CD4-positive, CD25-positive, alpha-beta regulatory T cell (primary cell): ENCODE measurements around the gene TMEM161A. TPM values are rescaled to one million over a fixed set of nuclear protein-coding genes. Genes with fewer than 3 reads are reported as not detected.
"Not testable (repeated sequence)": the region's sequence is repeated elsewhere in the genome, so short reads cannot be mapped to it uniquely, and the experiment has no call there.

Experiments used
- ATAC-seq, 2 donors: fragments of 150-1000 bp; cut with Tn5 transposase; one replicate each; pipeline ENCODE4 v1.10.0; 2021; ENCODE audit warnings: low read depth in 2 of 2, moderate number of reproducible peaks in 2 of 2, moderate library complexity in 1 of 2
- DNase-seq, 3 donors: peaks; one replicate each; pipeline versions ENCODE4 v3.0.0 to v3.0.0-alpha.2; 2012 to 2022; ENCODE audit warnings: mixed read lengths in 1 of 3
- H3K27ac ChIP-seq: one replicate; pipeline ENCODE4 v1.7.0; 2013; ENCODE audit warnings: mild to moderate bottlenecking, low read length; ENCODE audit not compliant: insufficient read depth, poor library complexity, severe bottlenecking
- H3K27me3 ChIP-seq: one replicate; pipeline ENCODE4 v1.7.0; 2013; ENCODE audit warnings: low read length; ENCODE audit not compliant: control insufficient read depth, insufficient read depth
- H3K36me3 ChIP-seq: one replicate; pipeline ENCODE4 v1.7.0; 2013; ENCODE audit warnings: mild to moderate bottlenecking, low read length, moderate library complexity; ENCODE audit not compliant: control insufficient read depth, insufficient read depth
- H3K4me1 ChIP-seq: 2 replicates; pipeline ENCODE4 v1.7.0; 2013; ENCODE audit warnings: mild to moderate bottlenecking, low read length; ENCODE audit not compliant: insufficient read depth, control insufficient read depth, poor library complexity, severe bottlenecking
- H3K4me3 ChIP-seq: one replicate; pipeline ENCODE4 v1.7.0; 2013; ENCODE audit warnings: low read depth, mild to moderate bottlenecking, low read length, moderate library complexity
- H3K9me3 ChIP-seq, 2 experiments: 1 replicate in 1 of 2; 2 replicates in 1 of 2; pipeline ENCODE4 v1.7.0; 2013; ENCODE audit warnings: low read length in 2 of 2, mild to moderate bottlenecking in 1 of 2, moderate library complexity in 1 of 2; ENCODE audit not compliant: control insufficient read depth in 2 of 2
- H3K27ac Mint-ChIP-seq, 3 donors: one replicate each; pipeline ENCODE4 v1.8.0; 2020 to 2022; ENCODE audit warnings: mild to moderate bottlenecking in 3 of 3, mixed read lengths in 3 of 3, moderate library complexity in 2 of 3
- H3K27me3 Mint-ChIP-seq: one replicate; pipeline ENCODE4 v1.8.0; 2022; ENCODE audit warnings: mild to moderate bottlenecking, mixed read lengths
- H3K36me3 Mint-ChIP-seq: one replicate; pipeline ENCODE4 v1.8.0; 2020; ENCODE audit warnings: mixed read lengths
- H3K4me1 Mint-ChIP-seq, 4 donors: one replicate each; pipeline ENCODE4 v1.8.0; 2020 to 2022; ENCODE audit warnings: mixed read lengths in 4 of 4, mild to moderate bottlenecking in 1 of 4
- H3K4me3 Mint-ChIP-seq, 4 donors: one replicate each; pipeline ENCODE4 v1.8.0; 2020 to 2022; ENCODE audit warnings: mild to moderate bottlenecking in 4 of 4, mixed read lengths in 4 of 4, moderate library complexity in 3 of 4
- H3K9me3 Mint-ChIP-seq, 7 donors: one replicate each; pipeline ENCODE4 v1.8.0; 2020 to 2022; ENCODE audit warnings: mixed read lengths in 7 of 7, mild to moderate bottlenecking in 3 of 7, moderate library complexity in 2 of 7
- polyA plus RNA-seq, 4 donors: library from polyadenylated mRNA; unstranded; fragments of 300-500 nt; fragmentation: Illumina TruSeq; gene quantifications; one replicate each; pipeline ENCODE4 v1.2.3, GENCODE V29; 2021
- total RNA-seq: library from RNA; stranded (reverse); gene quantifications from one replicate; pipeline ENCODE4 v1.2.3, GENCODE V29; 2022

Gene TMEM161A
- total and polyA plus RNA-seq, 5 donors from 2014 or later: 15.6 to 26.0 (median 24.1) TPM

DNA sequence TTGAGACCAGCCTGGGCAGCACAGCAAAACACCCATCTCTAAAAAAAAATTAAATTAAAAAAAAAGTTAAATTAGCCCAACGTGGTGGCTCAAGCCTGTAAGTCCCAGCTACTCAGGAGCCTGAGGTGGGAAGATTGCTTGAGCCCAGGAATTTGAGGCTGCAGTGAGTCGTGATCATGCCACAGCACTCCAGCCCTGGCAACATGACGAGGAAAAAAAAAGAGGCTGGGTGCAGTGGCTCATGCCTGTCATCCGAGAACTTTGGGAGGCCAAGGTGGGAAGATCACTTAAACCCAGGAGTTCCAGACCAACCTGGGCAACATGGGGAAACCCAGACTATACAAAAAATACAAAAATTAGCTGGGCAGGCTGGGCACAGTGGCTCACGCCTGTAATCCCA lies 2.2 kb upstream of the TMEM161A start:
- Mint-ChIP-seq H3K4me1 (peaks cover 6 to 32% (median 19%) of the 10 kb centered on the region in 4 donors), H3K27ac (no peak overlapping the region)

DNA sequence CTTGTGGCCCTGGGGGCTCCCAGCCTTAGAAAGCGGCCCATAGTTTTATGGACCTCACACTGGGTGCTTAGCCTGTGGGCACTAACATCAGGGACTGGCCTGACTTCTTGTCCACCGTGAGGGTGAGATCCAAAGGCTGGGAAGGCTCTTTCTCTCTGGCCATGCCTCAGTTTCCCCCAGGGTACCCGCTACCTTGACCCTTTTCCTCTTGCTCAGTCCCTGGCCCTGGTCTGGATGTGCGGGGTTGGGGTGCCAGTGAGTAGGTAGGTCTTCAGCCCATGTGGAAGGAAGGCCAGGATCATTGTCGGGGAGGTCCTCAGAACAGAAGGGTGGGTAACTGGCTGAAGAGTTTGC lies 1.6 kb upstream of the TMEM161A start:
- no peaks in the 10 kb centered on the region for H3K36me3 ChIP-seq
- peak overlapping the region in 2 of 4 donors; percentile 61 to 90 for H3K4me3 Mint-ChIP-seq

More for the DNA sequence above, 2.2 kb upstream of the TMEM161A start:
- Histone ChIP-seq H3K4me1 (peaks cover 15% of the 10 kb centered on the region), H3K36me3 (no peaks in the 10 kb centered on the region), H3K4me3 (no peak overlapping the region), H3K9me3 (no peaks in the 10 kb centered on the region), H3K27ac (no peak overlapping the region), H3K27me3 (no peaks in the 10 kb centered on the region)
- Mint-ChIP-seq H3K9me3 (no peaks in the 10 kb centered on the region), H3K4me3 (no peak overlapping the region), H3K36me3 (no peaks in the 10 kb centered on the region), H3K27me3 (no peaks in the 10 kb centered on the region)
- ATAC-seq (no peak), DNase-seq (no peak)

DNA sequence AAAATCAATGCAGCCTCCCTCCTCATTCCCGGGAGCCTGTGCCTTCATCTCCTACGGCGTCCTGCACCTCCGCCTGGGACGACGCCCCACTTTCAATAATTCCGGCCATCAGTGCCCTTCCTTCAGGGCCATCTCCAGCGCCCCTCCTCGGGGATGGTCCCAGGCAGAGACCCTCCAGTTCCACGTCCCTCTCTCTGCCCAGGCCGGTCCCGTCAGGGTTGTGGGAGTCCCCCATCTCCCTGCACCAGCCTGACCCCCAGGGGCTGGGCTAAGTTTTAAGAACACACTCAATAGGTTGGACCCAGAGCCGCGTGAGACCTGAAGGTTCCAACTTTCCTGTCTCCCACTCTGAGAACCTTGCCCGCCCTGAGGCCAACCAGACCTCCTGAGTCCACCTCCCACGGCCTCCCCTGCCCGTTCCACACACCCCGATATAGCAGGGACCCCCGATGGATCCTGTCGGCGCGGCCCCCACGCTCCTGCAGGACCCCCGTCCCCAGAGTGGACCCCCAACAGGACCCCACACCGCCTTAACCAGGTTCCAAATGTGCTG lies 646 bp downstream of the TMEM161A start:
- H3K27ac Mint-ChIP-seq: peak overlapping the region in 2 of 3 donors; percentile 93 to 99
- no peaks in the 10 kb centered on the region for H3K9me3 ChIP-seq
- peak overlapping the region; percentile 57 for H3K27ac ChIP-seq
- H3K27me3 Mint-ChIP-seq: no peaks in the 10 kb centered on the region
- no peaks in the 10 kb centered on the region for H3K36me3 Mint-ChIP-seq
- H3K4me1 Mint-ChIP-seq: peaks cover 6 to 41% (median 20%) of the 10 kb centered on the region in 4 donors
- H3K4me3 ChIP-seq: peak overlapping the region; percentile 76
- no peaks in the 10 kb centered on the region for H3K36me3 ChIP-seq
- ATAC-seq (no peak), DNase-seq (no peak)
- H3K9me3 Mint-ChIP-seq: no peaks in the 10 kb centered on the region
- H3K27me3 ChIP-seq: no peaks in the 10 kb centered on the region
- H3K4me3 Mint-ChIP-seq: peak overlapping the region; percentile 90 to 99 (median 96)
- peaks cover 19% of the 10 kb centered on the region for H3K4me1 ChIP-seq

More for the DNA sequence above, 1.6 kb upstream of the TMEM161A start:
- Histone ChIP-seq H3K4me3 (no peak overlapping the region), H3K27ac (no peak overlapping the region), H3K27me3 (no peaks in the 10 kb centered on the region), H3K9me3 (no peaks in the 10 kb centered on the region), H3K4me1 (peaks cover 16% of the 10 kb centered on the region)
- H3K27ac Mint-ChIP-seq: no peak overlapping the region
- no peaks in the 10 kb centered on the region for H3K27me3 Mint-ChIP-seq
- DNase-seq: no peak
- no peaks in the 10 kb centered on the region for H3K9me3 Mint-ChIP-seq
- peaks cover 6 to 36% (median 20%) of the 10 kb centered on the region in 4 donors for H3K4me1 Mint-ChIP-seq
- ATAC-seq: no peak
- no peaks in the 10 kb centered on the region for H3K36me3 Mint-ChIP-seq

DNA sequence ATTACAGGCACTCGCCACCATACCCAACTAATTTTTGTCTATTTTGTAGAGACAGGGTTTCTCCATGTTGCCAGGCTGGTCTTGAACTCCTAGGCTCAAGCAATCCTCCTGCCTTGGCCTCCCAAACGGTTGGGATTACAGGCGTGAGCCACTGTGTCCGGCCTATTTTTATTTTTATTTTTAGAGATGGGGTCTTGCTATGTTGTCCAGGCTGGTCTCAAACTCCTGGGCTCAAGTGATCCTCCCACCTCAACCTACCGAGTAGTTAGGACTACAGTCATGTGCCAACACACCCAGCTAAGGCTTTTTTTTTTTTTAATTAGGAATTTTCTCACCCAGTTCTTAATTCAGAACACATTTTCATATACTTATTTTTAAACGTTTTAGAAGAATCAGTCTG lies 2.6 kb downstream of the TMEM161A start:
- H3K36me3 Mint-ChIP-seq, H3K27ac ChIP-seq, H3K27me3 ChIP-seq, H3K9me3 ChIP-seq, H3K36me3 ChIP-seq, ATAC-seq, H3K27me3 Mint-ChIP-seq, H3K9me3 Mint-ChIP-seq, H3K27ac Mint-ChIP-seq, H3K4me3 ChIP-seq, DNase-seq: not testable (repeated sequence)
- Mint-ChIP-seq H3K4me3 (peak overlapping the region in 1 of 4 donors; percentile 16), H3K4me1 (peaks cover 6 to 41% (median 23%) of the 10 kb centered on the region in 4 donors)
- peaks cover 19% of the 10 kb centered on the region for H3K4me1 ChIP-seq

DNA sequence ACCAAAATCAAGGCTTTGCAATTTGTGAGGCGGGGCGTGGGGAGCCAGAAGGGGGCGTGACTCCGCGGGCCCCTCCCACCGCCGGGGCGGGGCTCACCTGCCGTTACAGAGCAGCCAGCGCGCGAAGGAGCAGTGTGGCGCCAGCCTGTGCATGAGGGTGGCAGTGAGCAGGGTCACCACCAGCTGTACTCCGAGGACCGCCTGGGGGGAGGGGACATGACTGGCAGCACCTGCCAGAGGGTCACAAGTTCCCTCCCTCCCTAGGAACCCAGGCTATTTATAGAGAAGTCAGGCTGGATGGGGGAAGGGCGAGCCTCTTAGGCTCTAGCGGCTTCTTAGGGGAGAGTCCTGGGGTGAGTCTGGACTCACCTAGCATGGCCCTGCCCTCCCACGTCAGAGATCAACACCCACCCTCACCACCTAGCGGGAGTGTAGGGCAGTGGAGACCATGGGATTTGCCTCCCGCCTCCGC lies 3.6 kb downstream of the TMEM161A start:
- no peak overlapping the region for H3K4me3 ChIP-seq
- H3K36me3 ChIP-seq: no peaks in the 10 kb centered on the region
- Mint-ChIP-seq H3K9me3 (peaks cover 0 to 3% (median 0%) of the 10 kb centered on the region in 7 donors), H3K4me3 (no peak overlapping the region), H3K27ac (peak overlapping the region in 1 of 3 donors; percentile 36), H3K36me3 (peaks cover 8% of the 10 kb centered on the region), H3K27me3 (no peaks in the 10 kb centered on the region), H3K4me1 (peaks cover 6 to 39% (median 23%) of the 10 kb centered on the region in 4 donors)
- peaks cover 19% of the 10 kb centered on the region for H3K4me1 ChIP-seq
- no peak overlapping the region for H3K27ac ChIP-seq
- H3K27me3 ChIP-seq: no peaks in the 10 kb centered on the region
- DNase-seq (peak; percentile 18 to 31 (median 21)), ATAC-seq (no peak)
- peaks cover 0 to 6% of the 10 kb centered on the region in 2 experiments for H3K9me3 ChIP-seq

DNA sequence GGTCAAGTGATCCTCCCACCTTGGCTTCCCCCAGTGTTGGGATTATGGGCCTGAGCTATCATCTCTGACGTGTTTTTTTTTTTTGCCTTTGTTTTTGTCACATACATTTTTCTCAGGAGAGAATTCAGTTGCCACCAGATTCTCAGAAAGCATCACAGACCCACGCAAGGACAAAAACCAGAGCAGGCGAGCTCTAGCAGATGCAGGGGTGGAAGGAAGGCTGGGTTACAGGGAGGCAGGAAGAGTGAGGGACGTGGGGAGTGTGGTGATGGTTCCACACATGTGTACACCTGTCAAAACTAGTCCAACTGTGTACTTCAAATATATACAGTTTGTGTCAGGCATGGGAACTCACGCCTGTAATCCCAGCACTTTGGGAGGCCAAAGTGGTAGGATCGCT lies 4.3 kb downstream of the TMEM161A start:
- DNase-seq (no peak), ATAC-seq (no peak)
- Mint-ChIP-seq H3K27me3 (no peaks in the 10 kb centered on the region), H3K4me3 (no peak overlapping the region), H3K9me3 (peaks cover 0 to 3% (median 0%) of the 10 kb centered on the region in 7 donors), H3K27ac (no peak overlapping the region), H3K36me3 (peaks cover 8% of the 10 kb centered on the region), H3K4me1 (peaks cover 6 to 32% (median 19%) of the 10 kb centered on the region in 4 donors)
- no peak overlapping the region for H3K27ac ChIP-seq
- H3K36me3 ChIP-seq: no peaks in the 10 kb centered on the region
- peaks cover 19% of the 10 kb centered on the region for H3K4me1 ChIP-seq
- no peak overlapping the region for H3K4me3 ChIP-seq
- H3K9me3 ChIP-seq: peaks cover 0 to 6% of the 10 kb centered on the region in 2 experiments
- no peaks in the 10 kb centered on the region for H3K27me3 ChIP-seq

DNA sequence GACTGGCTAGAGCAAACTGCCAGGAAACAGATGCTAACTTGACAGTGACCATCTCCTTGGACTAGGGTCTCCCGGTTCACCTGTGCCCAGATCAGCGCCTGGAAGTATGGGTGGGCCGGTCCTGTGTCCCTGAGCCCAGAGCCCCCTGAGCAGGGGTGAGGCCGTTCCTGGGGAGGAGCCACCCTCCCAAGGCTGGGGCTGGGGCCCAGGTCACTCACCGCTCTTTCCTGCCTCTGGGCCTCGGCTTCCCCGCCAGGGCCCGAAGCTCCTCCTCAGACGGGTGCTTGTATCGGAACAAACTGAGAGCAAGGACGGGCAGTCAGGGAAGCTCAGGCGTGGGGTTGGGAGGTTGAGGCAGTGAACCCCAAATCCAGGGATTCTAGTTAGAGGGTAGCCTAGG lies 5.4 kb downstream of the TMEM161A start:
- peaks cover 0 to 23% (median 11%) of the 10 kb centered on the region in 4 donors for H3K4me1 Mint-ChIP-seq
- no peak for ATAC-seq
- H3K36me3 Mint-ChIP-seq: peaks cover 10% of the 10 kb centered on the region
- no peak overlapping the region for H3K27ac ChIP-seq
- no peak for DNase-seq
- no peaks in the 10 kb centered on the region for H3K27me3 ChIP-seq
- no peaks in the 10 kb centered on the region for H3K27me3 Mint-ChIP-seq
- no peak overlapping the region for H3K4me3 Mint-ChIP-seq
- peaks cover 0 to 6% of the 10 kb centered on the region in 2 experiments for H3K9me3 ChIP-seq
- no peak overlapping the region for H3K27ac Mint-ChIP-seq
- H3K36me3 ChIP-seq: no peaks in the 10 kb centered on the region
- peaks cover 16% of the 10 kb centered on the region for H3K4me1 ChIP-seq
- H3K4me3 ChIP-seq: no peak overlapping the region
- peaks cover 0 to 3% (median 0%) of the 10 kb centered on the region in 7 donors for H3K9me3 Mint-ChIP-seq

DNA sequence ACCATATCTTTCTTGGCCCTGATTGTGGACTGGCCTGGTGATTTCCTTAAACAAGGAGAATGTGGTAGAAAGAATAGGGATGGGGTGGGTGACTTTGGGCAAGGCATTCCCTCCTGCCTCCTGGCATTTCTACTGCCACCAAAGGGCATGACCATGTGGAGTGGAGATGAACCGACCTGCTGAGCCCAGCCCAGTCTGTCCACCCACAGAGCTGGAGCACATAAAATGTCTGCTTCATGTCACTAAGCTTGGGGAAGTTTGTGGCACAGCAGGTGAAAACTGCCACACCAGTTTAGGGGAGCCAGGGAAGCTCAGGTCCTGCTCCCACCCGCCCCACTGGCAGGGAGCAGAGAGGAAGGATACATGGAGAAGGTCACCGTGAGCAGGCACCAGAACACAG lies 6.3 kb downstream of the TMEM161A start:
- no peak overlapping the region for H3K4me3 ChIP-seq
- no peak overlapping the region for H3K27ac ChIP-seq
- Mint-ChIP-seq H3K4me1 (peaks cover 0 to 15% (median 7%) of the 10 kb centered on the region in 4 donors), H3K4me3 (no peak overlapping the region), H3K36me3 (peaks cover 12% of the 10 kb centered on the region), H3K9me3 (peaks cover 0 to 3% (median 0%) of the 10 kb centered on the region in 7 donors), H3K27me3 (no peaks in the 10 kb centered on the region), H3K27ac (no peak overlapping the region)
- ATAC-seq (no peak), DNase-seq (no peak)
- H3K27me3 ChIP-seq: no peaks in the 10 kb centered on the region
- peaks cover 0 to 6% of the 10 kb centered on the region in 2 experiments for H3K9me3 ChIP-seq
- no peaks in the 10 kb centered on the region for H3K36me3 ChIP-seq
- H3K4me1 ChIP-seq: peaks cover 7% of the 10 kb centered on the region
